ENCODE measurements around the gene PHC1. TPM values are rescaled to one million over a fixed set of nuclear protein-coding genes. Genes with fewer than 3 reads are reported as not detected.
A peak's percentile ranks its signal among the peaks of the same experiment; 100 is the strongest.

Gene PHC1
- total RNA-seq, 4 donors from 2014 or later = 15.7 to 32.6 (median 28.2) TPM

DNA sequence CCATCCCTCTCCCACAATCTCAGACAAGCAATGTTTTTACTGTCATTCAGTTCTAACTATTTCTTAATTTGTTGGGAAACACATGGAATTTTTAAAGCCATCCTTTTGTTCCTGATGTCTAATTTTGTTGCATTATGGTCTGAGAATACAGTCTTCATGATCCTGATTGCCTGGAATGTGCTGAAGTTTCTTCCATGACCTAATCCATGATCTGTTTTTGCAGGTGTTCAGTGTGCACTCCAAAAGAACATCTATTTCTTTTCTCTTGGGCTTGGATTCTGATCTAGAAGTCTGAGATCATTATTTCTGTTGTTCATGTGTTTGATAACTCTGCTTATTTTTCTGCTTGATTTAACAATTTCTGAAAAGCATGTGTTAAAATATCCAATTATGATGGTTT is 43.2 kb upstream of the PHC1 start:
- TF ChIP-seq CTCF (IDR thresholded peaks at IDR 0.05) = no peak
- TF ChIP-seq POLR2A (IDR thresholded peaks at IDR 0.05) = no peak
- TF ChIP-seq EP300 (IDR thresholded peaks at IDR 0.05) = no peak
- TF ChIP-seq POLR2AphosphoS5 (IDR thresholded peaks at IDR 0.05) = no peak
- no peaks in the 10 kb centered on the region for H3K36me3 ChIP-seq
- H3K9me3 ChIP-seq = no peaks in the 10 kb centered on the region
- no peak overlapping the region for H3K4me3 ChIP-seq
- no peaks in the 10 kb centered on the region for H3K4me1 ChIP-seq
- no peaks in the 10 kb centered on the region for H3K27me3 ChIP-seq
- no peak for DNase-seq (ENCODE audit: low spot score in 2 of 2)
- H3K27ac ChIP-seq = no peak overlapping the region

DNA sequence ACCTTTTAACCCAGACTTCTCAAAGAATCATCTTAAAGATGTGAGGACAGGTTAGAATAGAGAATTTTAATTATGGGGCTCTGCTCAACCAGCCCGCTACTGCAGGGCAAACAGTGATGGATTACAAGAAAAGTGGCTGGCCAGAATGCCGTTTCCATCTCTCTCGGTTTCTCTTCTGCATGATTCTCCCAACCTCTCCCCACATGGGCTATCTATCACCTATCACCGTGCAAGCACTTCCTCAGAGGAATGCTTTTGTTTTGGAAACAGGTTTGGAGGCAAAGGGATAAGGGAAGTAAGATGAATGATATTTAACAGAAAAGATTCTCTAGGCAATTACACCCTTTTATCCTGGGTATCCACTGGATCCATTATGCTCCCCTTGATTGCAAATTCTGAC is 37.4 kb upstream of the PHC1 start:
- DNase-seq (ENCODE audit: low spot score in 2 of 2) = no peak
- no peaks in the 10 kb centered on the region for H3K9me3 ChIP-seq
- H3K27me3 ChIP-seq = no peaks in the 10 kb centered on the region
- H3K4me1 ChIP-seq = no peaks in the 10 kb centered on the region
- H3K36me3 ChIP-seq = no peaks in the 10 kb centered on the region
- no peak overlapping the region for H3K4me3 ChIP-seq
- TF ChIP-seq POLR2A (IDR thresholded peaks at IDR 0.05) (no peak), POLR2AphosphoS5 (IDR thresholded peaks at IDR 0.05) (no peak), CTCF (IDR thresholded peaks at IDR 0.05) (no peak), EP300 (IDR thresholded peaks at IDR 0.05) (no peak)
- WGBS = 42% methylated on average over 4 of the region's 4 CpGs
- no peak overlapping the region for H3K27ac ChIP-seq

GRCh38 chr12:8886502-8887284 is 27.6 kb upstream of the PHC1 start:
- TF ChIP-seq POLR2AphosphoS5 (IDR thresholded peaks at IDR 0.05) (no peak), CTCF (IDR thresholded peaks at IDR 0.05) (no peak), POLR2A (IDR thresholded peaks at IDR 0.05) (no peak), EP300 (IDR thresholded peaks at IDR 0.05) (no peak)
- no peaks in the 10 kb centered on the region for H3K9me3 ChIP-seq
- no peaks in the 10 kb centered on the region for H3K36me3 ChIP-seq
- H3K27me3 ChIP-seq = no peaks in the 10 kb centered on the region
- WGBS = 86% methylated on average over 6 of the region's 6 CpGs
- H3K4me1 ChIP-seq = no peaks in the 10 kb centered on the region
- H3K4me3 ChIP-seq = no peak overlapping the region
- no peak for DNase-seq (ENCODE audit: low spot score in 2 of 2)
- no peak overlapping the region for H3K27ac ChIP-seq

- H3K4me1 ChIP-seq = no peaks in the 10 kb centered on the region
- TF ChIP-seq EP300 (IDR thresholded peaks at IDR 0.05) = no peak
- TF ChIP-seq CTCF (IDR thresholded peaks at IDR 0.05) = no peak
- TF ChIP-seq POLR2AphosphoS5 (IDR thresholded peaks at IDR 0.05) = no peak
- no peak for TF ChIP-seq POLR2A (IDR thresholded peaks at IDR 0.05)
- 83% methylated on average over 4 of the region's 4 CpGs for WGBS
- no peak for DNase-seq (ENCODE audit: low spot score in 2 of 2)
- no peak overlapping the region for H3K4me3 ChIP-seq
- H3K27ac ChIP-seq = no peak overlapping the region
- H3K27me3 ChIP-seq = no peaks in the 10 kb centered on the region
- no peaks in the 10 kb centered on the region for H3K36me3 ChIP-seq
- no peaks in the 10 kb centered on the region for H3K9me3 ChIP-seq
Measured at GRCh38 chr12:8887285-8887715, 27.0 kb upstream of the PHC1 start.

- H3K27me3 ChIP-seq = no peaks in the 10 kb centered on the region
- 31% methylated on average over 14 of the region's 14 CpGs for WGBS
- no peaks in the 10 kb centered on the region for H3K36me3 ChIP-seq
- no peak overlapping the region for H3K27ac ChIP-seq
- DNase-seq (ENCODE audit: low spot score in 2 of 2) = peak in 1 of 2 donors; percentile 67
- H3K4me1 ChIP-seq = no peaks in the 10 kb centered on the region
- no peaks in the 10 kb centered on the region for H3K9me3 ChIP-seq
- no peak for TF ChIP-seq EP300 (IDR thresholded peaks at IDR 0.05)
- TF ChIP-seq CTCF (IDR thresholded peaks at IDR 0.05) = peak; percentile 63 to 75
- no peak for TF ChIP-seq POLR2AphosphoS5 (IDR thresholded peaks at IDR 0.05)
- no peak for TF ChIP-seq POLR2A (IDR thresholded peaks at IDR 0.05)
- peak overlapping the region; percentile 53 for H3K4me3 ChIP-seq
Measured at GRCh38 chr12:8890313-8891085, 23.8 kb upstream of the PHC1 start.
